Activated naive CD8-positive, alpha-beta T cell treated with anti-CD3 and anti-CD28 coated beads, Interleukin-2, amount 50 U/mL, for 24 hours (primary cell): Measurements from ENCODE around the gene LMO3.
"Not testable (repeated sequence)": the region's sequence is repeated elsewhere in the genome, so short reads cannot be mapped to it uniquely, and the experiment has no call there.

Experiments
- ATAC-seq: fragments of 150-1000 bp; cut with Tn5 transposase; one replicate; pipeline ENCODE4 v1.10.0; 2021
- DNase-seq: peaks from one replicate; pipeline ENCODE4 v3.0.0; 2021
- H3K27ac Mint-ChIP-seq: one replicate; pipeline ENCODE4 v1.8.0; 2021; ENCODE audit warnings: mild to moderate bottlenecking, mixed read lengths
- H3K27me3 Mint-ChIP-seq: one replicate; pipeline ENCODE4 v1.8.0; 2021; ENCODE audit warnings: mixed read lengths
- H3K36me3 Mint-ChIP-seq: one replicate; pipeline ENCODE4 v1.8.0; 2021; ENCODE audit warnings: low read depth, mixed read lengths
- H3K4me1 Mint-ChIP-seq: one replicate; pipeline ENCODE4 v1.8.0; 2021; ENCODE audit warnings: mixed read lengths
- H3K4me3 Mint-ChIP-seq: one replicate; pipeline ENCODE4 v1.8.0; 2021; ENCODE audit warnings: mild to moderate bottlenecking, moderate library complexity, mixed read lengths
- H3K9me3 Mint-ChIP-seq: one replicate; pipeline ENCODE4 v1.8.0; 2021; ENCODE audit warnings: mixed read lengths

LMO3 gene

DNA sequence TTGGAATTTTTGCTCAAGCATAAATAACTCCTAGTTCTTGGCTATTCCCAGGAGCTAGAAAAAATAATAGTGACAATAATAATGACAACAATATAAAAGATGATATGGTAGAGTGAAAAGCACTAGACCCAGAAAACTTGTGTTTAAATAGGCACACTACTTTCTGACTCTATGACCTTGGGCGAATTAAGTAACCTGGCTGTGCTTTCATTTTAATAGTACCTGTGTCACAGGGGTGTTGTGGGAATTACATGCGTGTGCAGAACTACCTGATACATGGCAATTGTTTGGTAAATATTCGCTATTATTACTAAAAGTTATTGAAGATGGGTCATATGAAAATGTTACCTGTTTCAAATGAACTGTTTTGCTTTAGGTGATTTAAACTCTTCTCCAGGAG, 60.1 kb downstream of the LMO3 start:
- H3K9me3 Mint-ChIP-seq = peaks cover 6% of the 10 kb centered on the region
- DNase-seq = no peak

DNA sequence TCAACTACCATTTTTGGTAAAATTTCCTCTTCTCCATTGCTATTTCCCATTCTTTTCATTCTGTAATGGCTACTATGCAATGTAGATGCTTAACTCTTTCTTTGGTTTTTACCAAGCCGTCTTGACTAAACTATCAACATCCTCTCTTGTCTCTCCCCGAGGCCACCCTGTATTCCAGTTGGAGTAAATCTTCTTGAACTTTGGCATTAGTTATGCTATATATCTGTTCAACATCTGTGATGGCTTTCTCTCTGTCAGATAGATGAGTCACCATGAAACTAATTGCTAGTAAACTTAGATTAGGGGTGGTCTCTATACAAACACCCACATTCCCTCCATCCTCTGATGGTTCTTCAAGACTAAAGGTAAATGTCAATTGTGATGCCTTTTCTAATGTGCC, 63.4 kb downstream of the LMO3 start:
- H3K27ac Mint-ChIP-seq = no peak overlapping the region
- no peaks in the 10 kb centered on the region for H3K4me1 Mint-ChIP-seq
- H3K9me3 Mint-ChIP-seq = peaks cover 15% of the 10 kb centered on the region
- no peak overlapping the region for H3K4me3 Mint-ChIP-seq
- no peaks in the 10 kb centered on the region for H3K36me3 Mint-ChIP-seq
- H3K27me3 Mint-ChIP-seq = no peaks in the 10 kb centered on the region
- ATAC-seq (no peak), DNase-seq (no peak)

More for the DNA sequence above, 60.1 kb downstream of the LMO3 start:
- Mint-ChIP-seq H3K4me3 (no peak overlapping the region), H3K36me3 (no peaks in the 10 kb centered on the region), H3K27ac (no peak overlapping the region), H3K27me3 (no peaks in the 10 kb centered on the region), H3K4me1 (no peaks in the 10 kb centered on the region)
- no peak for ATAC-seq

DNA sequence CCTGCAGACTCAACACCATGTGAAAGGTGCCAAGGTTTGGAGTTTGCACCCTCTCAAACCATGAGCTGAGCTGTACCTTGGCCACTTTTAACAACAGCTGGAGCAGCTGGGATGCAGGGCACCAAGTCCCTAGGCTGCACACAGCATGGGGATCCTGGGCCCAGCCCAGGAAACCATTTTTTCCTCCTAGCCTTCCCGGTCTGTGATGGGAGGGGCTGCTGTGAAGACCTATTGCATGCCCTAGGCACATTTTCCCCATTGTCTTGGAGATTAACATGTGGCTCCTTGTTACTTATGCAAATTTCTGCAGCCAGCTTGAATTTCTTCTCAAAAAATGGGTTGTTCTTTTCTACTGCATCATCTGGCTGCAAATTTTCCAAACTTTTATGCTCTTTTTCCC, 68.3 kb downstream of the LMO3 start:
- DNase-seq, H3K27me3 Mint-ChIP-seq, ATAC-seq, H3K4me1 Mint-ChIP-seq, H3K4me3 Mint-ChIP-seq, H3K27ac Mint-ChIP-seq, H3K36me3 Mint-ChIP-seq: not testable (repeated sequence)
- H3K9me3 Mint-ChIP-seq = peaks cover 19% of the 10 kb centered on the region

DNA sequence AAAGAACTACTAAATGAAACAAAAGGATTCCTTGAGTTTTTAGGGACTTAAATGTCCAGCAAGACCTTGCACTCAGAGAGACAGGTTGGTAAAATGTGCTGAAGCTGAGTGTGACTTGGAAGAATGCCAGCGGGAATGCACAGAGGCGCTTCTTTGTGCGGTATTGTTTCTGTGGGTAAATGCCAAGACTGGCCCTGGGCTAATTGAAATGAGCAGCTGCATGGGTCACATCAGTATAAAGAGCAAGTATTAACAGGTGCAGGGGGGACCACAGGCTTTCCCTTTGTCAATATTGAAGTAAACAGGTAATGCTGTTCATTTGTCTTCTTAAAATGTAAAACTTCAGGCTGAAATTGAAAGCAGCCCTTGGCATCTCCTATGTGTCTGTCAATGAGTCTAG, 74.3 kb downstream of the LMO3 start:
- ATAC-seq (no peak), DNase-seq (no peak)
- Mint-ChIP-seq H3K9me3 (peaks cover 4% of the 10 kb centered on the region), H3K4me3 (no peak overlapping the region), H3K36me3 (no peaks in the 10 kb centered on the region), H3K27me3 (no peaks in the 10 kb centered on the region), H3K4me1 (no peaks in the 10 kb centered on the region), H3K27ac (no peak overlapping the region)

DNA sequence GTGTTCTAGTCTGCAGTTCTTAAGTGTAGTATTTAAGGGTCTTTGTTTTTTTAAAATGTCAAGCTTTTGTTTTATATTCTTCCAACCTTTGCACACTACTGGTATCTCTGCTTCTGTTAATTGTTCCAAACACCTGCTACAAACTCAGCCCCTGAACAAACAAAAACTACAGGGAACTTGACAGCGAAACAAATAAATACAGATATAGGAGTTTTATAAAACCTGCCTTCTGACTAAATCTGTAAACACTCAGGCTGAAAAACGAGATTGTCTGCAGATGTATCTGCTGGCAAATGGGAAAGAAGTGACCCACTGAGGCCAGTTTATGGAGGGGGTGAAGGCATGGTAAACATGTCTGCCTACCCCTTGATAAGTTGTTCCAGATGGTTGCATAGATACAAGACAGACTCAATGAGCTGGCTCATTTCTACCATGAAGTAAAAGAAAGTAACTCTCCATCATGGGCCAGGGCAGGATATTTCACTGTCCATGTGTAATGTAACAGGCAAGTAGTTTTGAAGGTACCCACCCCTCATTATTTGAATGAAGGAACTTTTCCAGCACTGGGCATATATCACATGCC, 75.6 kb downstream of the LMO3 start:
- H3K36me3 Mint-ChIP-seq = no peaks in the 10 kb centered on the region
- H3K4me1 Mint-ChIP-seq = no peaks in the 10 kb centered on the region
- H3K27me3 Mint-ChIP-seq = no peaks in the 10 kb centered on the region
- ATAC-seq (no peak), DNase-seq (no peak)
- H3K27ac Mint-ChIP-seq = no peak overlapping the region
- peaks cover 4% of the 10 kb centered on the region for H3K9me3 Mint-ChIP-seq
- H3K4me3 Mint-ChIP-seq = no peak overlapping the region

DNA sequence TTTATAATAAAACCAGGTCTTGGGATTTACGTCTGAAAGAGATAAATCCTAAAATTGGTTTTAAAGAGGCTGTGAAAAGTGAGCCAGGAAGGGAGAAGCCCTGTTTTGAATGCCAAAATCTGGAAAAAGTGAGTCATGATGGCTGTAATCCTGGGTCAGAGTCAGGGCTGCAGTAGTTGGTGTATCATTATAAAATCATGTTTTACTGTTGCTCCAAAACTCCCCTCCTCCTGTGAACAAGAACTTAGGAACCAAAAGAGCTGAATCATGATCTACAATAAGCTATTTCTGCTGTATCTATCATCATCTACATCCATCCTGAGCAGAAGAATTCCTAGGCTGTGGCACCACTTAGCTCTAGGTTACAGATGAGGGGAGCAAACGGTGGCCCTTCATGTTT, 79.3 kb downstream of the LMO3 start:
- H3K9me3 Mint-ChIP-seq = peaks cover 9% of the 10 kb centered on the region
- no peaks in the 10 kb centered on the region for H3K27me3 Mint-ChIP-seq
- no peaks in the 10 kb centered on the region for H3K4me1 Mint-ChIP-seq
- no peak for ATAC-seq
- no peaks in the 10 kb centered on the region for H3K36me3 Mint-ChIP-seq
- H3K4me3 Mint-ChIP-seq = no peak overlapping the region
- H3K27ac Mint-ChIP-seq = no peak overlapping the region
- no peak for DNase-seq

DNA sequence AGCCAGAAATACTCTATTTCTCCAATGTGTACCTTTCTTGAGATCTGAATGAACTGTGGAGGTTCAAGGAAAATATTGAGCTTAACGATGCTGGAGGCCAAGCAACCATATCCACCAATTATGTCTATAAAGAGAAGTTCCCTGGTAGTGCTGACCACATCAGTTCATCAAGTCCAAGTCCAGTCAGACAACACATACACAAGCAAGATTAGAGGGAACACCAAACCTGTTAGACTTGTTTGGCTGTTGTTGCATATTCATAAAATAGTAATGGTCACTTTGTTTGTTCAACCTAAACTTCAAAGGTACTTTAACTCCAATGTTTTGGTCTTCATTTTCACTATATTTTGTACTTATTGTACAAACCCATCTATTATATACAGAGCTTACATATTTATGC, 81.6 kb downstream of the LMO3 start:
- Mint-ChIP-seq H3K4me1 (no peaks in the 10 kb centered on the region), H3K4me3 (no peak overlapping the region), H3K9me3 (peaks cover 9% of the 10 kb centered on the region), H3K36me3 (no peaks in the 10 kb centered on the region), H3K27ac (no peak overlapping the region), H3K27me3 (no peaks in the 10 kb centered on the region)
- no peak for DNase-seq
- no peak for ATAC-seq

DNA sequence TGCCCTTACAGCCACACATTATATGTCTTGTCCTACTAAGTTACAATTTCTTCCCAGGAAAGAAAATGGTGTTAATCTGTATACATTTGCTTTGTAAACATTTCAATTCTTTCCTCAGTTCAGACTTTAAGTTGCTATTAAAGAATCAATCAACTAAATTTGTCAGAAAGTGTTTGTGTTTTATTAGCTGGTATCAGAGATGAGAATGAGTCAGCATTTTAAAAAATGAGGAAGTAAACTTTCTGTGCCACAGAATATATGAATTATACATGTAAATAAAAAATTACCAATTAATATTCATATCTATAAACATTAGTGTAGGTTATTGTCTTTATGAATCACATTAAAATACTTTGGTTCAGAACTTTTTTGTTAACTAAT, 82.0 kb downstream of the LMO3 start:
- H3K27ac Mint-ChIP-seq = no peak overlapping the region
- DNase-seq (no peak), ATAC-seq (no peak)
- peaks cover 9% of the 10 kb centered on the region for H3K9me3 Mint-ChIP-seq
- no peaks in the 10 kb centered on the region for H3K4me1 Mint-ChIP-seq
- no peaks in the 10 kb centered on the region for H3K27me3 Mint-ChIP-seq
- H3K4me3 Mint-ChIP-seq = no peak overlapping the region
- no peaks in the 10 kb centered on the region for H3K36me3 Mint-ChIP-seq

DNA sequence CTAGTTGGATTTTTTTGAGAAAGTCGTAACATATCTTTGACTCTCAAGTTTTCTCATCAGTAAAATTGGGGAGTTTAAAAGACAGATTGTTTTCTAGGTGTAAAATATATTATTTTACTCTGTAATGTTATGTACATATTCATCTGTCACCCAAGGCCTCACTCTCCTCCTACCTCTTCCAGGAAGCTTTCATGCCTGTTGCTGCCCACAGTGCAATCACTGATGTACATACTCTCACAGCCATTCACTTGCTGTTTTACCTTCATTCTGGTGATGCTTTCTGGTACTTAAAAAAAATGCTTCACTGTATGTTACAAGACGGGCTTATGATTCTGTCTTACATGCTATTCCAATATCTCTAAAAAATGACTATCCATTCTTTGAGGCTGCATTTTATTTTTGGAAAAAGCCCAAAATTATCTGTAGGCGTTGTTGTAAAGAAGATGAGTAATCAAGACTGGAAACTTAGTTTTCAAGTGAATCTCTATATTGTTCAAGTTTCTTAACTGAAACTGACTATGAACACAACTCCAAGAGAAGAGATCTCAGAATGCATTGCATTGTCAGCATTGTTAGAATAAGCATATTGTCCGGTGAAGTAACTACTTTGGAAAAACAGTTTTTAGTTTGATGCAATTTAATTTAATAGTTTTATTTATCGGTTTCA, 82.5 kb downstream of the LMO3 start:
- no peaks in the 10 kb centered on the region for H3K4me1 Mint-ChIP-seq
- H3K9me3 Mint-ChIP-seq = peaks cover 9% of the 10 kb centered on the region
- H3K36me3 Mint-ChIP-seq = no peaks in the 10 kb centered on the region
- H3K27me3 Mint-ChIP-seq = no peaks in the 10 kb centered on the region
- H3K4me3 Mint-ChIP-seq = no peak overlapping the region
- H3K27ac Mint-ChIP-seq = no peak overlapping the region
- no peak for DNase-seq
- ATAC-seq = no peak

DNA sequence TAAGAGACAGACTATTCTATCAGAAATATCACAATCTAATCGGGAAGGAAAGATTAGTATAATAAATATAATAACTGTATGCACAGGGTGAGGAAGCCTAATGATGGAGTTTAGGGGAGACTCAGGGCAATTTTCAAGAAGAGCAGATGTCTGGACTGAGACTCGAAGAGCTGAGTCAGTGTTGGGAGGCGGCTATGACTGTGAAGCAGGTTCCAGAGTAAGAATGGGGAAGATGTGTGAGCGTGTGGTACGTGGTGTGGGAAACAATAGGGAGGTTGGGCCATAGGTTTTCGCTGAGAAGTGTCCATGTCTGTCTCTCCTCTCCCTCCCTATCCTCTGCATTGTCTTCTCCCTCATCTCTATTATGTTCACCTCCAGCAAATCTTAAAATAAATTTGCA, 85.6 kb downstream of the LMO3 start:
- no peaks in the 10 kb centered on the region for H3K36me3 Mint-ChIP-seq
- H3K4me3 Mint-ChIP-seq = no peak overlapping the region
- DNase-seq = no peak
- no peak for ATAC-seq
- H3K27me3 Mint-ChIP-seq = no peaks in the 10 kb centered on the region
- peaks cover 8% of the 10 kb centered on the region for H3K9me3 Mint-ChIP-seq
- H3K4me1 Mint-ChIP-seq = no peaks in the 10 kb centered on the region
- no peak overlapping the region for H3K27ac Mint-ChIP-seq

DNA sequence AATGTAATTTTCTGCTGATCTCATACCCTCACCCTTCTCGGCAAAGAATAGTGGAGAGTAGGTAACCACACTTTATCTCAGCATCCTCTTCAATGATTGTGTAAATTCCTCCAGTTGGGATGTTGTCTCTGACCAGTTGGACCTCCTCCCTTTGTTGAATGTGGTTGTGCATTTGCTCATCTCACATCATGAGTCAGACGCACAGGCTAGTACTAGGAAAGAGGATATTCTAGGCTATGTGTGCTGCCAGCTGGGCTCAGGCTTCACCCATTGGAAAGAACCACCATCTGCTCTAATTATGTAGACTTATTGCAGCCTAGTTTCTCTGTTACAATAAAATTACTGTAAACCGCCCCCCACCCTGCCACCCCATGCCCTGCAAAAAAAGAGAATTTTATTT, 90.3 kb downstream of the LMO3 start:
- Mint-ChIP-seq H3K27ac (no peak overlapping the region), H3K9me3 (peaks cover 3% of the 10 kb centered on the region), H3K36me3 (no peaks in the 10 kb centered on the region), H3K27me3 (no peaks in the 10 kb centered on the region), H3K4me1 (no peaks in the 10 kb centered on the region), H3K4me3 (no peak overlapping the region)
- DNase-seq (no peak), ATAC-seq (no peak)

DNA sequence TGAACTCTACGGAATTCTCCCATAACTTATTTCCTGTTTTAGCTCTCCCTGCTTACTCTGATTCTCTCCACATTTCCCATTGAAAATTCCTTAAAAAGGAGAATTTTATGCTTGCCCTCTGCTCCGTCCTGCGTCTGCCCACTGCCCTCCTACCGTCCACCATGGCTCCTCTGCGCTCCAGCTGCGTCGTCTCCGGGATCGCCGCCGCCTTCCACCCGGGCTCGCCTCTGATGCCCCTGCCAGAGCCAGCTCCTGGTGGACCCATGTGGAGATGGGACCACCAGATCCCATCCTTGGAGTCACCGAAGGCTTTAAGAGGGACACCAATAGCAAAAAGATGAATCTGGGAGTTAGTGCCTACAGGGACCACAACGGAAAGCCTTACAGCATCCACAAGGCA, 92.7 kb downstream of the LMO3 start:
- H3K27ac Mint-ChIP-seq = no peak overlapping the region
- H3K27me3 Mint-ChIP-seq = no peaks in the 10 kb centered on the region
- no peak overlapping the region for H3K4me3 Mint-ChIP-seq
- no peak for ATAC-seq
- H3K4me1 Mint-ChIP-seq = no peaks in the 10 kb centered on the region
- H3K36me3 Mint-ChIP-seq = no peaks in the 10 kb centered on the region
- no peak for DNase-seq
- peaks cover 3% of the 10 kb centered on the region for H3K9me3 Mint-ChIP-seq

DNA sequence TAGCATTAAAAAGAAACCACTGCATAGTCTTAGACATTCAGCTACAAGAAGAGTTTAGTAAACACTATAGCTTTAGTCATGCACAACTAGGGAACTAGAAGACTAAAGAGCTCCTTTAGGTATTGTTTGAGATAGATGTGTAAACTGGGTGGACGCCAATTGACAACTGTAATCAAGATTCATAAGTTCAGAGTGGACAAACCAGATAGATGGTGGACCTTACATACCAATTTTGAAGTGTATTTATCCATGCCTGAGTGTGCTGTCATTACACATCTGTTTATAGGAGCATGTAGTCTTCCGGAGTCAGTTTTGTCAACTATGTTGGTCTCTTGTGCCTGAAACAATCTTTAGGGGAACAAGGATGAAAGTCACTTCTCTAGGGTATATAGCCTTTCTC, 96.6 kb downstream of the LMO3 start:
- Mint-ChIP-seq H3K4me3 (no peak overlapping the region), H3K9me3 (peaks cover 5% of the 10 kb centered on the region), H3K4me1 (no peaks in the 10 kb centered on the region), H3K27ac (no peak overlapping the region), H3K27me3 (no peaks in the 10 kb centered on the region), H3K36me3 (no peaks in the 10 kb centered on the region)
- DNase-seq = no peak
- ATAC-seq = no peak

DNA sequence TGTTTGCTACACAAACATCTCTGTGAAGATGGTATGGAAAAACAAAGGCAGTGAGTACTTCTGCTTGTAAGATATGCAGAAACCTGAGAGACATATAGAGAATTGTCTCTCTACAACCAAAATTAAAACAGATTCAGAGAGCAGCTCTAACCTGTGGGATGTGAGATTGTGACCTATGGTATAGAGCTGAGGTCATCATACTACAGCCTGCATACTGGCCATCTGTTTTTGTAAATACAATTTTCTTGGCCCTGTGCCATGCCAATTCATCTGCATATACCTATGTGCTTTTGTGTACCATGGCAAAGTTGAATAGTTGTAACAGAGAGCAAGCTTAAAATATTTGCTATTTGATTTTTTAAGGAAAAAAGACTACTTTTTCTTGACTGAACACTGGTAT, 99.6 kb downstream of the LMO3 start:
- H3K9me3 Mint-ChIP-seq = peaks cover 10% of the 10 kb centered on the region
- H3K4me1 Mint-ChIP-seq = no peaks in the 10 kb centered on the region
- no peaks in the 10 kb centered on the region for H3K36me3 Mint-ChIP-seq
- no peak overlapping the region for H3K4me3 Mint-ChIP-seq
- H3K27ac Mint-ChIP-seq = no peak overlapping the region
- DNase-seq = no peak
- no peak for ATAC-seq
- no peaks in the 10 kb centered on the region for H3K27me3 Mint-ChIP-seq

DNA sequence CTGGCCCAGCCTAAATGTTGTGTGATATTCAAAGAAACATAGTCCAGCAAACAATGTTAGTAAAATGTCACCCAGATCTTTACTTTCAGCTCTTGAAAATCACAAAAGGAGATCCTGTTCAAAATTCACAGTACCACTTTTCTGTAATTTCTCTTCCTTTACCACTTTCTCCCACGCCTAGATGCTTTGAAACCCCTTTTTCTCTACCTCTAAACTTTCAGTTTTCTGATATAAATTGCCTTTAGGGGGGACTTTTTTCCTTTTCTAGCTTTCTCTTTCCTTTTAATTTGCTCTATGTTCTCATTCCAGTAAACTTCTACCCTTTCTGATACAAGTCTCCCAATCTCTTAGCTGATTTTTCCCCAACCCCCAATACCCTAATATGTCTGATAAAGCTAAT, 101.8 kb downstream of the LMO3 start:
- no peaks in the 10 kb centered on the region for H3K4me1 Mint-ChIP-seq
- H3K9me3 Mint-ChIP-seq = peaks cover 10% of the 10 kb centered on the region
- DNase-seq = no peak
- no peaks in the 10 kb centered on the region for H3K36me3 Mint-ChIP-seq
- no peak for ATAC-seq
- no peak overlapping the region for H3K4me3 Mint-ChIP-seq
- H3K27ac Mint-ChIP-seq = no peak overlapping the region
- H3K27me3 Mint-ChIP-seq = no peaks in the 10 kb centered on the region

DNA sequence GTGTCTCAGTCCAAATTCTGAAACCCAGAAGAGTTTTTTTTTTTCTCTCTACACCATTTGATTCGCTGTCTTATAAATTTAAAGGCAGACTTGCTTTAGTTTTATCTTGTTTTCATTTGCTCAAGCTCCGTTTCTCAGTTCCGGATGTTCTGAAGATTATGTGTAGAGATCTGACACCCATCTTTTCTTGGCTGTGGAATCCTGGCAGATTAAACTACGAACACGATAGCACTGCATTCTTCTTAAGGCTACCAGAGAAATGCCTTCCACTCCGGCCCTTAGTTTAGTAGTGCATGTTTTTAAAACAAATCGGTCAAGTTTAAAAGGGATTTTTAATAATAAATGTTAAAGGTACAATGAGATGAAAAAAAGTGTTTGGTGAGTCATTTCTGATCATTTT, 106.4 kb downstream of the LMO3 start:
- ATAC-seq = no peak
- H3K9me3 Mint-ChIP-seq = peaks cover 12% of the 10 kb centered on the region

More for the DNA sequence above, 106.4 kb downstream of the LMO3 start:
- Mint-ChIP-seq H3K36me3 (no peaks in the 10 kb centered on the region), H3K27ac (no peak overlapping the region), H3K4me1 (no peaks in the 10 kb centered on the region), H3K27me3 (no peaks in the 10 kb centered on the region), H3K4me3 (no peak overlapping the region)
- no peak for DNase-seq
